GM23338 (cell line): ENCODE data around the gene RNASE7. TPM values are rescaled to one million over a fixed set of nuclear protein-coding genes. Genes with fewer than 3 reads are reported as not detected.

Experiments
- ATAC-seq: fragments of 200-7000 bp; cut with Tn5 transposase; 3 replicates; pipeline ENCODE4 v1.9.1; 2020
- DNase-seq: peaks from one replicate; pipeline ENCODE4 v3.0.0-alpha.2; 2015; ENCODE audit warnings: low spot score
- H2AFZ ChIP-seq: fragments of 200-600 bp; sonication (generic); 2 replicates; pipeline ENCODE4 v1.8.0; 2016; ENCODE audit warnings: antibody characterized with exemption, mild to moderate bottlenecking, moderate library complexity
- H3F3A ChIP-seq: fragments of 200-600 bp; sonication (generic); replicated peaks from 2 replicates; pipeline ENCODE4 v1.8.0; 2017; ENCODE audit warnings: antibody characterized with exemption, mixed run types, low read depth
- H3K27ac ChIP-seq: fragments of 200-600 bp; sonication (generic); 2 replicates; pipeline ENCODE4 v1.6.1; 2016; ENCODE audit warnings: low read depth
- H3K27me3 ChIP-seq: fragments of 200-600 bp; sonication (generic); 2 replicates; pipeline ENCODE4 v1.8.0; 2016; ENCODE audit warnings: mild to moderate bottlenecking, mixed run types, moderate library complexity; ENCODE audit not compliant: insufficient read depth
- H3K36me3 ChIP-seq: fragments of 200-600 bp; sonication (generic); 2 replicates; pipeline ENCODE4 v1.8.0; 2016; ENCODE audit warnings: mild to moderate bottlenecking; ENCODE audit not compliant: insufficient read depth
- H3K4me1 ChIP-seq: fragments of 200-600 bp; sonication (generic); 2 replicates; pipeline ENCODE4 v1.8.0; 2016; ENCODE audit warnings: mild to moderate bottlenecking, moderate library complexity; ENCODE audit not compliant: insufficient read depth
- H3K4me2 ChIP-seq: fragments of 200-600 bp; sonication (generic); 2 replicates; pipeline ENCODE4 v1.7.1; 2017; ENCODE audit warnings: mixed run types
- H3K4me3 ChIP-seq: fragments of 200-600 bp; sonication (generic); 2 replicates; pipeline ENCODE4 v1.6.1; 2016; ENCODE audit warnings: mixed run types
- H3K79me2 ChIP-seq: fragments of 200-600 bp; sonication (generic); replicated peaks from 2 replicates; pipeline ENCODE4 v1.8.0; 2017; ENCODE audit warnings: mild to moderate bottlenecking; ENCODE audit not compliant: insufficient read depth
- H3K9me2 ChIP-seq: fragments of 200-600 bp; sonication (generic); 2 replicates; pipeline ENCODE4 v1.8.0; 2017; ENCODE audit not compliant: insufficient read depth
- H4K20me1 ChIP-seq: fragments of 200-600 bp; sonication (generic); replicated peaks from 2 replicates; pipeline ENCODE4 v1.8.0; 2017; ENCODE audit warnings: mild to moderate bottlenecking; ENCODE audit not compliant: insufficient read depth
- H3K27ac Mint-ChIP-seq: 2 replicates; pipeline ENCODE4 v1.8.0; 2020; ENCODE audit warnings: inconsistent platforms, mild to moderate bottlenecking, moderate library complexity, mixed read lengths
- H3K27me3 Mint-ChIP-seq: 3 replicates; pipeline ENCODE4 v1.8.0; 2022; ENCODE audit warnings: low read depth, mild to moderate bottlenecking, moderate library complexity, mixed read lengths, inconsistent platforms; ENCODE audit not compliant: insufficient read depth, poor library complexity
- H3K36me3 Mint-ChIP-seq: 3 replicates; pipeline ENCODE4 v1.8.0; 2021; ENCODE audit warnings: low read depth, mild to moderate bottlenecking, inconsistent platforms, moderate library complexity, mixed read lengths
- H3K4me1 Mint-ChIP-seq: 3 replicates; pipeline ENCODE4 v1.8.0; 2020; ENCODE audit warnings: mild to moderate bottlenecking, inconsistent platforms, mixed read lengths
- H3K4me3 Mint-ChIP-seq: 3 replicates; pipeline ENCODE4 v1.8.0; 2021; ENCODE audit warnings: moderate library complexity, mild to moderate bottlenecking, inconsistent platforms, mixed read lengths
- H3K9me3 Mint-ChIP-seq: 3 replicates; pipeline ENCODE4 v1.8.0; 2020; ENCODE audit warnings: moderate library complexity, mild to moderate bottlenecking, inconsistent platforms, mixed read lengths
- CREB1 ChIP-seq: fragments of 250-450 bp; sonication (Bioruptor Pico); IDR thresholded peaks from 2 replicates; pipeline ENCODE4 v1.5.0; 2020; ENCODE audit warnings: low read depth, mild to moderate bottlenecking, moderate library complexity
- ETS1 ChIP-seq: IDR thresholded peaks from 2 replicates; pipeline ENCODE4 v1.6.1; 2016; ENCODE audit warnings: antibody characterized with exemption
- EZH2 ChIP-seq: fragments of 200-600 bp; sonication (generic); IDR thresholded peaks from one replicate; pipeline ENCODE4 v1.8.0; 2017; ENCODE audit warnings: antibody characterized with exemption, mild to moderate bottlenecking, low read depth; ENCODE audit not compliant: unreplicated experiment
- EZH2phosphoT487 ChIP-seq: fragments of 200-600 bp; sonication (generic); IDR thresholded peaks from one replicate; pipeline ENCODE4 v1.8.1; 2018; ENCODE audit warnings: antibody characterized with exemption; ENCODE audit not compliant: unreplicated experiment
- JUNB ChIP-seq: IDR thresholded peaks from one replicate; pipeline ENCODE4 v1.6.1; 2016; ENCODE audit warnings: antibody characterized with exemption; ENCODE audit not compliant: unreplicated experiment
- NANOG ChIP-seq: IDR thresholded peaks from 2 replicates; pipeline ENCODE4 v1.6.1; 2016; ENCODE audit warnings: antibody characterized with exemption, borderline replicate concordance
- STAT1 ChIP-seq: IDR thresholded peaks from one replicate; pipeline ENCODE4 v1.6.1; 2016; ENCODE audit warnings: antibody characterized with exemption; ENCODE audit not compliant: unreplicated experiment
- ZNF114 ChIP-seq: fragments of 250-450 bp; sonication (Bioruptor Pico); IDR thresholded peaks from 2 replicates; pipeline ENCODE4 v1.5.0; 2020; ENCODE audit warnings: mild to moderate bottlenecking, moderate library complexity
- ZNF331 ChIP-seq: fragments of 250-450 bp; sonication (Bioruptor Pico); IDR thresholded peaks from 2 replicates; pipeline ENCODE4 v1.5.0; 2020; ENCODE audit warnings: low read depth, mild to moderate bottlenecking, moderate library complexity
- ZNF462 ChIP-seq: fragments of 250-450 bp; sonication (Bioruptor Pico); IDR thresholded peaks from 2 replicates; pipeline ENCODE4 v1.5.0; 2020; ENCODE audit warnings: mild to moderate bottlenecking, moderate library complexity
- polyA plus RNA-seq: library from polyadenylated mRNA; unstranded; fragments of >200 nt; fragmentation: Nextera tagmentation; extraction: Ambion mirVana; gene quantifications from 2 replicates; pipeline ENCODE4 v1.2.1, GENCODE V29; 2016
- total RNA-seq: library from RNA; depleted of rRNA; stranded (reverse); fragments of >200 nt; shearing (Covaris generic); gene quantifications from 2 replicates; pipeline ENCODE4 v1.2.3, GENCODE V29; 2014
- TF ChIP-seq, protein P1 (sequence below), 2 experiments: fragments of 200-600 bp in 1 of 2; sonication (generic) in 1 of 2; conservative IDR thresholded peaks; 2 replicates each; pipeline versions ENCODE4 v1.5.1 to v1.6.1; 2016 to 2017; ENCODE audit warnings: antibody characterized with exemption in 2 of 2, low read depth in 2 of 2, mild to moderate bottlenecking in 2 of 2, moderate library complexity in 1 of 2
- TF ChIP-seq, protein P2 (sequence below): IDR thresholded peaks from one replicate; pipeline ENCODE4 v1.6.1; 2018; ENCODE audit warnings: antibody characterized with exemption; ENCODE audit not compliant: unreplicated experiment

The RNASE7 gene
- total and polyA plus RNA-seq, 2 experiments from 2014 or later: not detected

GRCh38 chr14:21043387-21043973, 1.3 kb downstream of the RNASE7 start:
- Mint-ChIP-seq H3K4me1 (peaks cover 21% of the 10 kb centered on the region), H3K9me3 (no peaks in the 10 kb centered on the region; the same call in 2 of the 3 replicates), H3K27me3 (peaks cover 10% of the 10 kb centered on the region), H3K4me3 (no peak overlapping the region), H3K27ac (no peak overlapping the region), H3K36me3 (no peaks in the 10 kb centered on the region; the same call in 2 of the 3 replicates)
- H3K4me1 ChIP-seq: peaks cover 10% of the 10 kb centered on the region
- TF ChIP-seq, protein P1, sequence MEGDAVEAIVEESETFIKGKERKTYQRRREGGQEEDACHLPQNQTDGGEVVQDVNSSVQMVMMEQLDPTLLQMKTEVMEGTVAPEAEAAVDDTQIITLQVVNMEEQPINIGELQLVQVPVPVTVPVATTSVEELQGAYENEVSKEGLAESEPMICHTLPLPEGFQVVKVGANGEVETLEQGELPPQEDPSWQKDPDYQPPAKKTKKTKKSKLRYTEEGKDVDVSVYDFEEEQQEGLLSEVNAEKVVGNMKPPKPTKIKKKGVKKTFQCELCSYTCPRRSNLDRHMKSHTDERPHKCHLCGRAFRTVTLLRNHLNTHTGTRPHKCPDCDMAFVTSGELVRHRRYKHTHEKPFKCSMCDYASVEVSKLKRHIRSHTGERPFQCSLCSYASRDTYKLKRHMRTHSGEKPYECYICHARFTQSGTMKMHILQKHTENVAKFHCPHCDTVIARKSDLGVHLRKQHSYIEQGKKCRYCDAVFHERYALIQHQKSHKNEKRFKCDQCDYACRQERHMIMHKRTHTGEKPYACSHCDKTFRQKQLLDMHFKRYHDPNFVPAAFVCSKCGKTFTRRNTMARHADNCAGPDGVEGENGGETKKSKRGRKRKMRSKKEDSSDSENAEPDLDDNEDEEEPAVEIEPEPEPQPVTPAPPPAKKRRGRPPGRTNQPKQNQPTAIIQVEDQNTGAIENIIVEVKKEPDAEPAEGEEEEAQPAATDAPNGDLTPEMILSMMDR (conservative IDR thresholded peaks at IDR 0.05; ENCODE audit: low read depth in 2 of 2): no peak
- no peak for TF ChIP-seq EZH2
- TF ChIP-seq CREB1 (CRISPR knock-in tag): no peak
- no peak for TF ChIP-seq ZNF331 (CRISPR knock-in tag)
- TF ChIP-seq ZNF462 (CRISPR knock-in tag): no peak
- no peak for TF ChIP-seq EZH2phosphoT487
- no peak for TF ChIP-seq ETS1
- TF ChIP-seq, protein P2, sequence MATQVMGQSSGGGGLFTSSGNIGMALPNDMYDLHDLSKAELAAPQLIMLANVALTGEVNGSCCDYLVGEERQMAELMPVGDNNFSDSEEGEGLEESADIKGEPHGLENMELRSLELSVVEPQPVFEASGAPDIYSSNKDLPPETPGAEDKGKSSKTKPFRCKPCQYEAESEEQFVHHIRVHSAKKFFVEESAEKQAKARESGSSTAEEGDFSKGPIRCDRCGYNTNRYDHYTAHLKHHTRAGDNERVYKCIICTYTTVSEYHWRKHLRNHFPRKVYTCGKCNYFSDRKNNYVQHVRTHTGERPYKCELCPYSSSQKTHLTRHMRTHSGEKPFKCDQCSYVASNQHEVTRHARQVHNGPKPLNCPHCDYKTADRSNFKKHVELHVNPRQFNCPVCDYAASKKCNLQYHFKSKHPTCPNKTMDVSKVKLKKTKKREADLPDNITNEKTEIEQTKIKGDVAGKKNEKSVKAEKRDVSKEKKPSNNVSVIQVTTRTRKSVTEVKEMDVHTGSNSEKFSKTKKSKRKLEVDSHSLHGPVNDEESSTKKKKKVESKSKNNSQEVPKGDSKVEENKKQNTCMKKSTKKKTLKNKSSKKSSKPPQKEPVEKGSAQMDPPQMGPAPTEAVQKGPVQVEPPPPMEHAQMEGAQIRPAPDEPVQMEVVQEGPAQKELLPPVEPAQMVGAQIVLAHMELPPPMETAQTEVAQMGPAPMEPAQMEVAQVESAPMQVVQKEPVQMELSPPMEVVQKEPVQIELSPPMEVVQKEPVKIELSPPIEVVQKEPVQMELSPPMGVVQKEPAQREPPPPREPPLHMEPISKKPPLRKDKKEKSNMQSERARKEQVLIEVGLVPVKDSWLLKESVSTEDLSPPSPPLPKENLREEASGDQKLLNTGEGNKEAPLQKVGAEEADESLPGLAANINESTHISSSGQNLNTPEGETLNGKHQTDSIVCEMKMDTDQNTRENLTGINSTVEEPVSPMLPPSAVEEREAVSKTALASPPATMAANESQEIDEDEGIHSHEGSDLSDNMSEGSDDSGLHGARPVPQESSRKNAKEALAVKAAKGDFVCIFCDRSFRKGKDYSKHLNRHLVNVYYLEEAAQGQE: no peak
- TF ChIP-seq JUNB: no peak
- TF ChIP-seq NANOG: no peak
- no peak for TF ChIP-seq ZNF114 (CRISPR knock-in tag)
- no peak for TF ChIP-seq STAT1
- no peaks in the 10 kb centered on the region for H3K79me2 ChIP-seq
- no peaks in the 10 kb centered on the region for H3K27me3 ChIP-seq
- ATAC-seq (no peak), DNase-seq (no peak)
- no peak overlapping the region for H3K4me2 ChIP-seq
- no peaks in the 10 kb centered on the region for H3K36me3 ChIP-seq
- no peaks in the 10 kb centered on the region for H4K20me1 ChIP-seq
- H3F3A ChIP-seq: no peaks in the 10 kb centered on the region
- no peaks in the 10 kb centered on the region; the same call in 1 of the 2 replicates for H3K9me2 ChIP-seq
- no peak overlapping the region for H2AFZ ChIP-seq
- no peak overlapping the region for H3K27ac ChIP-seq
- no peak overlapping the region for H3K4me3 ChIP-seq
